K562 (cell line): Measurements from ENCODE around the gene GMPR2. TPM values are rescaled to one million over a fixed set of nuclear protein-coding genes. Genes with fewer than 3 reads are reported as not detected.

Experiments
- HINFP ChIP-seq: fragments of 450-650 bp; conservative IDR thresholded peaks from 2 replicates; pipeline ENCODE4 v1.6.1; 2016; ENCODE audit warnings: missing genetic modification characterization, low read depth, mild to moderate bottlenecking, control low read depth, missing compliant biosample characterization
- HIVEP1 ChIP-seq: fragments of 250-450 bp; sonication (Bioruptor Pico); IDR thresholded peaks from 2 replicates; pipeline ENCODE4 v1.4.0; 2020; ENCODE audit warnings: mild to moderate bottlenecking
- TSC22D4 ChIP-seq: fragments of 450-650 bp; IDR thresholded peaks from 2 replicates; pipeline ENCODE4 v1.6.1; 2016; ENCODE audit warnings: missing genetic modification characterization, missing biosample characterization, control low read depth
- ZBTB33 ChIP-seq: sonication (generic); formaldehyde crosslinking; IDR thresholded peaks from 2 replicates; pipeline ENCODE4 v1.8.1; 2023; ENCODE audit warnings: mild to moderate bottlenecking, missing genetic modification reagents
- ZFP91 ChIP-seq: sonication (generic); formaldehyde crosslinking; IDR thresholded peaks from 2 replicates; pipeline ENCODE4 v1.8.0; 2022; ENCODE audit warnings: mild to moderate bottlenecking, missing genetic modification reagents
- ZNF518B ChIP-seq: fragments of 250-450 bp; sonication (Bioruptor Pico); IDR thresholded peaks from 2 replicates; pipeline ENCODE4 v1.5.0; 2021; ENCODE audit warnings: mild to moderate bottlenecking, moderate library complexity
- polyA plus RNA-seq, 8 experiments: library from polyadenylated mRNA; depleted of rRNA in 4 of 8; stranded (reverse) in 5 of 8; unstranded in 3 of 8; fragments of >200 nt; fragmentation: Nextera tagmentation in 2 of 8; fragmentation: Illumina TruSeq in 1 of 8; extraction: Ambion mirVana in 2 of 8; extraction: Trizol in 1 of 8; gene quantifications; 2 replicates each; pipeline versions ENCODE4 v1.2.1 to v1.2.3, GENCODE V29; 2011 to 2014; ENCODE audit warnings: inconsistent platforms in 1 of 8, missing spikeins in 1 of 8
- total RNA-seq, 7 experiments: library from RNA; depleted of rRNA in 6 of 7; stranded (reverse); fragments of >200 nt in 6 of 7; fragmentation: Illumina TruSeq in 2 of 7; extraction: Trizol in 2 of 7; gene quantifications; 2 replicates each; pipeline versions ENCODE4 v1.2.1 to v1.2.3, GENCODE V29; 2011 to 2021; ENCODE audit warnings: low replicate concordance in 1 of 7

GMPR2 gene
- total and polyA plus RNA-seq, 9 of the 15 experiments (the other 6 are each of a cell fraction or from before 2014, with no cell fraction given) = 26.4 to 67.4 (median 36.3) TPM

- no peak for TF ChIP-seq HINFP (tag)
- no peak for TF ChIP-seq ZFP91
- TF ChIP-seq ZNF518B (CRISPR knock-in tag) = no peak
- no peak for TF ChIP-seq HIVEP1 (CRISPR knock-in tag)
- TF ChIP-seq TSC22D4 = no peak
- no peak for TF ChIP-seq ZBTB33
- TF ChIP-seq, all 486 proteins: peak for 0
Measured at GRCh38 chr14:24252289-24253124, 19.8 kb downstream of the GMPR2 start (continued).
